NCI-H1105 treated with DMSO at 0.1 percent for 48 hours (cell line): Measurements from ENCODE around the gene IGFBP6.
A peak's percentile ranks its signal among the peaks of the same experiment; 100 is the strongest.
"Not testable (repeated sequence)": the region's sequence is repeated elsewhere in the genome, so short reads cannot be mapped to it uniquely, and the experiment has no call there.

Experiments used
- DNase-seq: peaks from one replicate; lab custom pipeline; 2025; lab: John Stamatoyannopoulos, UW

Gene IGFBP6

DNA sequence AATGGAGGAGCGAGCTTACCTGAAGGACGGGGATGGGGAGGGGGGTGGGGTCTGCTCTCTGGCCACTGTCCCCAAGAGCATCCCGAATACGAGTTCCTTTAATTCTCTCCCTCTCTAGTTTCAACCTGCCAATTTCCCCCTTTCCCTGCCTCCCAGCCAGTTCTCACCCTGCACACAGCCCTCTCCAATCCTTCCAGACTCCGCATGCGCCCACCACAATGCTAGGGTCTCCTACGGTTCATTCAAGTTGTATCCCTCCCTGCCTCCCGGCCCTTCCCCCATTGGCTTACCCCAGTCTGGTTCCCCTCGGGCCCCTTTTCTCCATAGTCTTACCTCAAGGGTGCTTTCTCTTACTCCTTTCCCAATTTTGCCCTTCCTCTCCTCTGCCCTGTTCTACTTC, 708 bp upstream of the IGFBP6 start:
- no peak for DNase-seq

DNA sequence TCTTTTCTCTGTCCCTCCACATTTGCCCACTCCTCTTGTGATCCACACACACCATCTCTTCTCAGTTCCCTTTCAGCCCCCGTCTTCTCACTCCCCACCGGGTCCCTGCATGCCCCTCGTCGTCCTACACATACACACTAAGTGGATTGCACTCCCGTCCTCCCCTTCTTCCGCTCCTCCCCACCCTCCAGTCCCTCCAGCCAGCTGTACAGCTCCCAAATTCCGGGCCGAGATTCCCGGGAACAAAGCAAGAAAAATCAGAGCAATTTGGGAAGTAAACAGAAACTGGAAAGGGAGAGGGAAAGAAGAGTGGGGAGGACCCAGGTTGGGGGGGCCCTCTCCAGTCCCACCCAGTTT, 282 bp upstream of the IGFBP6 start:
- no peak for DNase-seq

DNA sequence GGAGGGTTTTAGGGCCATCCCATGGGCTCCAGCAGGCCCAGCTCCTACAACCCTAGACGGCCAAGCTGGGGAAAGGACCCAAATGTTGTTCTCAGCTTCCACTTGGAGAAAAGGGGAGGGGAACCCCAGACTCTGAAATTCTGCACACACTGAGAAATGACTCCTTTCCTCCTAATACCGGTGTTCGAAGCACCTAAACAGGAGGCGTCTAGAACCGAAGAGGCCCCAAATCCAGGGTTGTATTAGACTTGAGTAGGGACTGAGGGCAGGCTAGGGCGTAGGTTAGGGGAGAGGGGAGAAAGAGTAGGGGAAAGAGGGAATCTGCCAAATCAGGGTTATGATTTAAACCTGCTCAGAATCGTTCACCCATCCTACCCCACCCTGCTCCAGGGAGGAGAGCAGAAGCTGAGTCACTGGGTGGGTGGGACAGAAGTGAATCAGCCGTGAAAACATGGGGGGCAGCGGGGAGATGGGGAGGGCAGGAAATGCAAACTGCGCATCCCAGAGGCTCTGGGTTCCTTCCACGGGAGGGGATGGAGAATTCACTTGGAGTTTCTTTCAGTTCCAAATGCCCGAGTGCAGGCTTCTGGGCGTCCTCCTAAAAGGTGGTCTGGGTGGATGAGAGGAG, 1.0 kb downstream of the IGFBP6 start:
- DNase-seq: no peak

DNA sequence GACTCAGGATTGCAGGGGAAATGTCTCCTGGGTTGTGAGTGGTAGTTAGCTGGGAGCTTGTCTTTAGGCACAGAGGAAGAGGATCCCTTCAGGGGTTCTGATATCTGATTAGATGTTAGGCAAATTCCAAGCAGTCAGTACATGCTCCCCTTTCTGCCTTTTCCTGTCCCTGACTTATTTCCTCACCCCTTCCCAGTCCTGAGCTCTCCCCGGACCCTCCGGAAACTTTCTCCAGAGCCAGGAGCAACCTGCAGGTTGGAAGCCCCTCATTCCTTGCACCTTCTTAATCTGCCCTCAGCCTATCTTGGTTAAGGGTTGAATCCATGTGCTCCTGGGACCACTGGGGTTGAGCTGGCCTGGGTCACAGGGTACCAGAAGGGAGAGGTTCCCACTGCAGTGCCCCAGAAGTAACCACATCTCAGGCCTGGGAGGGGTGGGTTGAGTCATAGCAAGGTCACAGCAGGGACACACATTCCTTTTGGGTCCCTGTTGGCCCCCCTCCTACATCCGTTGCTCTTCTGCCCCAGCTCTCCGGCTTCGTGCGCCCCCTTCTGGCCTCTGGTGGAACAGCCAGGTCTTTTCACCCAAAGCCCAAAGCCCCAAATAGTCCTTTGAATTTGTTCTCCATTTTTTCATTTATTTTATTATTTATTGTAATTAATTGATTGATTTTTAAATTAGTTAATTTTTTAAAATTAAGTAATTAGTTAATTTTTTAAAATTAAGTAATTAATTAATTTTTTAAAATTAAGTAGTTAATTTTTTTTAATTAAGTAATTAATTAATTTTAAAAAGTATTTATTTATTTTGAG, 1.8 kb downstream of the IGFBP6 start:
- DNase-seq: peak; percentile 38

DNA sequence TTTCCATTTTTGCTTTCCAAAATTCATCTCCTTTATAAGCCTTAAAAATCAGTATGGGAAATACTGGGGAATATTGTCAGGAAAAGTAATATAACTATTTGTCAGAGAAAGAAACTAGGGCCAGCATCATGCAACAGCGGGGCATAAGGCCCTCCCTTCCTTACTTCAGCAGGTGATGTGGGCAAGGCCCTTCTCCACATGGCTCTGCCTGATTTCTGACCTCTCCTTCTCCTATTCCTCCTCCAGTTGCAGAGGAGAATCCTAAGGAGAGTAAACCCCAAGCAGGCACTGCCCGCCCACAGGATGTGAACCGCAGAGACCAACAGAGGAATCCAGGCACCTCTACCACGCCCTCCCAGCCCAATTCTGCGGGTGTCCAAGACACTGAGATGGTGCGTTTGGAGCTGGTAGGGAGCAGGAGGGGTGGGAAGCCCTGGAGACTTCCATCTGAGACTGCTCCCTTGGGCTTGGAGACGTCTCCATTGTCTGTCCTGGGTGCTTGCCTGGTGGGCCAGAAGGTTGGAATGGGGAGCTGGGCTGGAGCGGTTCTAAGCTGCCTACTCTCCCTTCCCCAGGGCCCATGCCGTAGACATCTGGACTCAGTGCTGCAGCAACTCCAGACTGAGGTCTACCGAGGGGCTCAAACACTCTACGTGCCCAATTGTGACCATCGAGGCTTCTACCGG, 3.1 kb downstream of the IGFBP6 start:
- no peak for DNase-seq

DNA sequence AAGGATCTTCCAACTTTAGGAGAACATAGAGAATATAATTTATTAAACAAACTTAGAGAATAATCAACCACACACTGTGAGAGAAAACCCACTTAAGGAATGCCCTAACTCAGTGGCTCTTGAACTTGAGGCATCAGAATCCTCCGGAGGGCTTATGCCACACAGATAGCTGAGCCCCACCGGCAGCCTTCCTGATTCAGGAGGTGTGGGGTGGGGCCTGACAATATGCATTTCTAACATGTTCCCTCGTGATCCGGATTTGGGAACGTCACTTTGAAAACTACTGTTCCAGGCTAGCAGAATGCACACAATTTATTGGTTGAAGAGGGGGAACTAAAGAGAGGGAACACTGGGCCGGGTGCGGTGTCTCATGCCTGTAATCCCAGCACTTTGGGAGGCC, 3.8 kb downstream of the IGFBP6 start:
- no peak for DNase-seq

DNA sequence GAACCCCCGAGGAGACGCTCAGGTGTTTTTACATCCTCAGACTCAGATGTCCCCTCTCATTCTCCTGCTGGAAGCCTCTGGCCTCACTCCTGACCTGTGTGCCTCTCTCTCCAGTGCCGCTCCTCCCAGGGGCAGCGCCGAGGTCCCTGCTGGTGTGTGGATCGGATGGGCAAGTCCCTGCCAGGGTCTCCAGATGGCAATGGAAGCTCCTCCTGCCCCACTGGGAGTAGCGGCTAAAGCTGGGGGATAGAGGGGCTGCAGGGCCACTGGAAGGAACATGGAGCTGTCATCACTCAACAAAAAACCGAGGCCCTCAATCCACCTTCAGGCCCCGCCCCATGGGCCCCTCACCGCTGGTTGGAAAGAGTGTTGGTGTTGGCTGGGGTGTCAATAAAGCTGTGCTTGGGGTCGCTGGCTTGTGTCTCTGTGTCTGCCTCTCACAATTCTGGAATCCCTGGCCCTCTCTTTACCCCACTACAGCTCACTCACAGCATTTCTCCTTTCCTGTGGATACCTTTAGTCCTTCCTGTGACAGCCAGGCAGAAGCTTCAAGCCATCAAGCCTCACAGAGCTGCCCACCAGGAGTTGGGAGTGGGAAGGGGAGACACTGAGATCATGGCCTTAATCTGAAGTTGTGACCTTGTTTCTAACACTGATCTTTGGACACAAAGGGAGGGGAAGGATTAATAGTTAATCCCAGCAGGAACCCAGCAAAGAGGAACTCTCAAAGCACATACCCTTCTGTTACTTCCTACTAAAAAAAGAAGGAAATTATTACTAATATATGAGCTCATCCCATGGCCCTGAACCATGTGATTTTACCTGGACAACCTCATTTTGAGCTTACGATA, 4.7 kb downstream of the IGFBP6 start:
- no peak for DNase-seq

DNA sequence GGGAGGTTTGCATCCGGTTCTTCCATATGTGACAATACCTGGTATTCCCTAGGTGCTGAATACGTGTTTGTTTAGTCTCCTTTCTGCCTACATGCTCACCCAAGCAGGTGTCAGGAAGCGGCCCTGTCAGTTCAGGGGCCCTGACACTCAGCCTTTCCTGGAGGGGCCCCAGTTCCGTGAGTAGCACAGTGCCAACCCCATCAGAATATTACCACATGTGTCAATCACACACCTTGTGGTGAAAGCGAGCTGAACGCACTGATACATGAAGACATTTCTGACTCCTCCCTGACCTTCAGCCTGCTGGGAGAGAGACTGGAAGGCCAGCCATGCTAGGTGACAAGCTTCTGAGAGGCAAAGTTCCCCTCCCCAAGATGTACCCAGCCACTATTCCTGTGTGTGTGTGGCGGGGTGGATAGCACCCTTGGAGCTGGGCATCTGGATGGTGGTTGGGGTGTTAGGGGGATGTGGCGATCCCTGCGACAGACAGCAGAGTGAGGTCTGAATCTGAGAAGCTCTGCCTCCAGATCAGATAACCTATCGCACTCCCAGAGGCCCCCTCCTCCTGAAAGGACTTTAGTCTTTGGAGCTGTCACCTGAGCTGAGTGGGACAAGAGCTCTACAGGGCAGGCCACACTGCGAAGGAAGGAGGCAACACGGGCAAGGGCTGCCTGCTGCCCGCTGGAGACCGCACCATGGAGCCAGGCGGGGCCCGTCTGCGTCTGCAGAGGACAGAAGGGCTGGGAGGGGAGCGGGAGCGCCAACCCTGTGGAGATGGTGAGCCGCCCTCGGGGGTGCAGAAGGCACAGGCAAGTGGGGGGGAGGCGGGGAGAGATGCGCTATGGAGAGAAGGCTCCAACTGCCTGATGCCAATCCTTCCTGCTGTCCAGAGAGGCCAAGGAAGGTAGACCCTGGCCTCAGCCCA, 5.7 kb downstream of the IGFBP6 start, which contains the start of gene SOAT2:
Gene SOAT2 (plus strand): TSS at position 604 of the 925 bp plus-strand sequence. CDS start 92 bp downstream, at position 696.
- DNase-seq: no peak

DNA sequence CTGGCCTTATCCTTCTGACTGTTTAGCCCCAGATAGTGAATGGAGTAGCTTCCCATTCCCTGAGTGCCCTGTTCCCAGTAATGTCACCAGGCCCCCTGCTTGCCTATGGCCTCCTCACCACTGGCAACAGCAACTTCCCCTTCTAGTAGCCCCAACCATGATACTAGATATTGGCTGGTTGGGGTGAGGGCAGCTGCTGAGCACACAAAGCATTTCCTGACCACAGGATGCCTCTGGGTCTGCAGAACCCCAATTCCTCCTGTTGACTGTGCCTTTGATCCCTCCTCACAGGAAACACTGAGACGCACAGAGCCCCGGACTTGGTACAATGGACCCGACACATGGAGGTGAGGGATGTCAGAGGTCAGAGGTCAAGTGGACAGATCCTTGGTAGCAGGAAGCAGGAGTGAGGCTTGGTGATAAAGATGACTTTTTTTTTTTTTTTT, 6.4 kb downstream of the IGFBP6 start:
- no peak for DNase-seq

DNA sequence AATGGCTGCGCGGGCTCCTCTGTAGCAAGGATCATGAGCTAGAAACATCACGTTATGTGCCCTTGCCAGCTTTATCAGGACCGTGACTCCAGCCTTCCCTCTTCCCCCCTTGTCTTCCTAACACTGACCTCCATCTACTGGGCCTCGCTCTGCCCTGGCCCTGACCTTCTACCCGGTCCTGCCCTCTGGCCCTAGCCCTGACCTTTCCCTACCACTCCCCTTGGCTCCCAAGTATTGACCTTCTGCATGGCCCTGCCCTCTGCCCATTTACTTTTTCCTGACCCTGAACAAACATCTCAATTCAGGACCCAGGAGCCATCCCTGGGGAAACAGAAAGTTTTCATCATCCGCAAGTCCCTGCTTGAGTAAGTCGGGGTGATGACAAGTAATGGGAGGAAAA, 7.8 kb downstream of the IGFBP6 start:
- DNase-seq: no peak

DNA sequence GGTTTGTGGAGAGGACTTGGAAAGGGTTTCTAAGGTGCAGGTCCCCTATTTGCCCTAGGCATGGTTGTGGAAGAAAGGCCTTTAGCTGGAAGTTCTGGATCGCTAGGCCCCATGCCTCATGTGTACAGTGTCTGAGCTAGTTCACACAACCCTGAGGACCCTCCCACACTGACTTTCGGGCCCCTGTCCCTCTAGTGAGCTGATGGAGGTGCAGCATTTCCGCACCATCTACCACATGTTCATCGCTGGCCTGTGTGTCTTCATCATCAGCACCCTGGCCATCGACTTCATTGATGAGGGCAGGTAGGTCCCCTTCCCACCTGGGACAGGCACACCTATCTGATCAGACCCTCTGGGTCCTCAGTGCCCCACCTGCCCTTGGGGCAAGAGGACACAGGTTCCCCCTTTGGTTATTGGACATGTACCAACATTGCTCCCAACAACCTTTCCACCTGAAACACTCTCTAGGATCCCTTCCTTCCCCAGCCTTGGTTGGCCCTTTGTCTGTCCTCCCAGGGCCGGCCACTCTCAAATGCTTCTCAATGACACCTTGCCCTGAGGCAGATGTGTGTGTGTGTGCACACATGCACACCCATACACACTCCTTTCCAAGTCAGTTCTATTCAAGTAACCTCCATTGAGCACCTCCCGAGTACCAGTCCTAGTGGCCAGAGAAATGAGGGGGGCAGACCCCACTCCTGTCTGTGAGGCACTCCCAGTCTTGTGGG, 8.4 kb downstream of the IGFBP6 start:
- no peak for DNase-seq

DNA sequence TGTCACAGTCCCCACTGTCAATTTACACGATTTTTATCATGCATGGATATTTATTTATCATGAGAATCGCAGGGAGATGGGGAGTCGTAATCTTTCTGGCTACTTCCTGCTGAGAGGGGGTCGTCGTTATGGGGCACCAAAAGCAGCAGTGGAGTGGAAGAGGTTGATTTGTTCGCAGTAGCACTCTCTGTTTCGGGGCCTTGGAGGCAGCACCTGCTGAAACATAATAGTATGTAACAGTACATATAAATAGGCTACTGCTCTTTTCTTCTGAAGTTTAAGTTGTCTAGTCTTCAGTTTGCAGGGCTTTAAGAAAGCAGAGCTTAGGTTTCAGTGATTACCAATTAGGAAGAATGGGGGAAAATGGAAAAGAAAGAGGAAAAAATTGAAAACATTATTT, 9.7 kb downstream of the IGFBP6 start:
- no peak for DNase-seq

DNA sequence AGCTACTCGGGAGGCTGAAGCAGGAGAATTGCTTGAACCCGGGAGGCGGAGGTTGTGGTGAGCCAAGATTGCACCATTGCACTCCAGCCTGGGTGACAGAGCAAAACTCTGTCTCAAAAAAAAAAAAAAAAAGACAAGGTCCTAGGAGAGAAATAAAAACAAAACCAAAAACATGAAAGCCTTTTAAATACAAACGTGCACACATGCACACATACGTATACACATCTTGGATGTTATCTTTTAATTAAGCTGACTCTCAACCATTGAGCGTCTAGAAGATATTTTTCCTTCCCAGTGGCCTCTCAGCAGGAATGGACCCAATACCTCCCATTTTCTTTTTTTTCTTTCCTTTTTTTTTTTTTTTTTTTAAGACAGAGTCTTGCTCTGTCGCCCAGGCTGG, 15.0 kb downstream of the IGFBP6 start:
- DNase-seq: not testable (repeated sequence)

DNA sequence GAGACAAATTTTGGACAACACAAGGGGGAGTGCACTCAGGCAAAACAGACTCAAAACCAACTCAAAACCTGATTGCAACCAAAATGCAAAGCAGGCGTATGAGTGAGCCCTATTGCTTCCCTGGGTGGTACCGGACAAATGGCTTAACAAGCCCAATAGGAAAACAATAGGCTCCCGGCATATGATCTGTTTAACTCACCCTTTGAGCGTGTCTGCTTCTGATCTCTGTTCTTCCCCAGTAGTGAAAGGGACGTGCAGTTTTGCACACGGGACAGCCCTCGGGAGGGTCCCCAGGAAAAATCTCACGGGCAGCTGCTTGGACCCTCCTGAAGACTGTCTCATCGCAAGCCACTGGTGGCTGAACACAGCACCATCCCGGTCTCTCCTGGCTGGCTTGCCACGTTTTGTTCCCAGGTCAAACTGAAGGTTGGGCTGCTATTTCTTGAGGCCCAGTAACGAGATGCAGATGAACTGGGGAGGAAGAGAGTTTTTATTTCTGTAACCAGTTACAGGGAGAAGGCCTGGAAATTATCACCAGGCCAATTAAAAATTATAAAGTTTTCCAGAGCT, 15.8 kb downstream of the IGFBP6 start:
- DNase-seq: no peak

DNA sequence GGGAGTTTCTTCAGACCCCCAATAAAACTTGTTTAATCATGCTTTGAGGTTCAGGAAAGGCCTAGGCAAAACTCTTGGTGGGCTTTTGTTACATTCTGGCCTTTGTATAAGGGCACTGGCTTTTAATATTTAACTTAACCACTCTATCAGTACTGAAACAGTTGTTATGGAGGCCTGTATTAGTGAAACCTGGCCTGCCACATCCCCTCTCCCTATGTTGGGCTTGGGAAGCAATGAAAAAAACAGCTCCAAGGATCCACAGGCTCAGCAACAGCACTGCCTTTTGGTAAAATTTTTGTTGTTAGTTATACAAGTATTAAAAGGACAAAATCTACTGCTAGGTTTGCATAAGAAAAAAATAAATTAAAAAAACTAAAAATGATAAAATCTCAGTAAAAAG, 16.5 kb downstream of the IGFBP6 start:
- DNase-seq: no peak

DNA sequence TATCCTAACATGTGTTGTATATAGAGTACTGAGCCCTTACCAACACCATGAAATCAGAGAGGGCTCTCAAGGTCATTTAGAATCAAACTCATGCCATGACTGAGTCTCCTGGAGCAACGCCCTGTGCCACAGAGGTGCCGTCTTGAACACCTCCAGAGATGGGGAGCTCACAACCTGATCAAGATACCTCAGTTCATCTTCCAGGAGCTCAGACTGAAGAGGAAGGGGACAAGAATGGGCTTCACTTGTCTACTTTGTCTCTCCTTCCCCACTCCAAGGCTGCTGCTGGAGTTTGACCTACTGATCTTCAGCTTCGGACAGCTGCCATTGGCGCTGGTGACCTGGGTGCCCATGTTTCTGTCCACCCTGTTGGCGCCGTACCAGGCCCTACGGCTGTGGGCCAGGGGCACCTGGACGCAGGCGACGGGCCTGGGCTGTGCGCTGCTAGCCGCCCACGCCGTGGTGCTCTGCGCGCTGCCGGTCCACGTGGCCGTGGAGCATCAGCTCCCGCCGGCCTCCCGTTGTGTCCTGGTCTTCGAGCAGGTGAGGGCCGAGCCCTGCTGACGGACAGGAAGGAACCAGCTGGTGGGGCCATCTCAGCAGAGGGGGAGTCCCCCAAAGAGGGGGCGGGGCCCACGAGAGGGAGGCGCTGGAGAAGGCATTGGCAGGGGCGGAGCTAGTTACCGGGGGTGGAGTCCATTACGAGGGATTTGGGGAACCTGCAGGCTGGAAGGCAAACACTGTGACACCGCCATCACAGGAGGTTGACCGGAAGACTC, 17.8 kb downstream of the IGFBP6 start:
- DNase-seq: no peak

DNA sequence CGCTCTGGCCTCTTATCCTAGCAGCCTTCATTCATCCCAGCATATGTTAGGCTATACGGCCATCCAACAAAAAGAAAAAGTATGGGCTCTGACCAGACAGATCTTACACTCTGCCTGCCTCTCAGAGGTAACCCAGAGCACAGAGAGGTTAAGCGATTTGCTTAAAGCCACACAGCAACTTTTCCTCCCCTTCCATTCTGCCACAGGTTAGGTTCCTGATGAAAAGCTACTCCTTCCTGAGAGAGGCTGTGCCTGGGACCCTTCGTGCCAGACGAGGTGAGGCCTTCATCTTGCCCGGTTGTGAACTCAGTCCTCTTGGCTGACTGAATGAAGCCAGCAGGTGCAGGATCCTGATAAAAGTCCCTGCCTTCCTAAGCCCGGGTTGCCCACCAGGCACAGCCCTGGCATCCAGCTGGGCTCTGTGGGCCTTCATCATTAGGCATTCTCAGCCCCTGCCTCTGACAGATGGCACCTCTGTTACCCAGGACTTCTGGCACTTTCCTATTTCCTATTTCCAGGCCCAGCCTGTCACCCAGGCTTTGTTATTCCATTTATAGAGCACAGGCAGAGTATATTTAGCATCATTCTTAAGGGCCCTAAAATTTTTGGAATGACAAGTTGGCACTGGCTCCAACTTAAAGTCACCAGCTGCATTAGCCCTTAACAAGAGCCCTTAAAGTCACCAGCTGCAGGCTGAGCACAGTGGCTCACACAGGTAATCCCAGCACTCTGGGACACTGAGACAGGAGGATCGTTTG, 18.6 kb downstream of the IGFBP6 start:
- no peak for DNase-seq

DNA sequence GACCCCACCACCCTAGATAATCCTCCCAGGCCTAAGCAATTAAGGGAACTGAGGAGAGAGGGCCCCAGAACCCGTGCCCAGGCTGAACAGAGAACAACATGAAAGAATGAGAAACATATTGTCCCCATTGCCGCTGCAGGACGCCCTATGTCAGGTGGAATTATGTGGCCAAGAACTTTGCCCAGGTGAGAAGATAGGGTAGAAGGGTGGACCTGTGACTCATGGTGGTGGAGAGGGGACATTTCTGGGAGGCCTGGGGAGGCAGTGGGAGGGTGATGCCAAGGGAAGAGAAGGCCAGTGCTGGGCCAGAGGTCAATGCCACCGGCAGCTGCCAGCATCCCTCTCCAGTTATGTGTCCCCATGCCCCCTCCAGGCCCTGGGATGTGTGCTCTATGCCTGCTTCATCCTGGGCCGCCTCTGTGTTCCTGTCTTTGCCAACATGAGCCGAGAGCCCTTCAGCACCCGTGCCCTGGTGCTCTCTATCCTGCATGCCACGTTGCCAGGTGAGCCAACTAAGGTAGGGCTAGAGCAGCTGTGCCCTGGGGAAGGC, 21.4 kb downstream of the IGFBP6 start:
- no peak for DNase-seq
